RWPE2 (cell line): ENCODE results near the gene SLC44A1.

Source experiments
- ATAC-seq: fragments of 200-7000 bp; cut with Tn5 transposase; 3 replicates; pipeline ENCODE4 v1.9.1; 2021; ENCODE audit warnings: low read depth
- DNase-seq: peaks from one replicate; pipeline ENCODE4 v3.0.0-alpha.2; 2020; ENCODE audit warnings: low spot score
- H3K27ac ChIP-seq: fragments of 450-650 bp; 2 replicates; pipeline ENCODE4 v1.5.1; 2017; ENCODE audit warnings: mild to moderate bottlenecking; ENCODE audit not compliant: poor library complexity, severe bottlenecking
- H3K27me3 ChIP-seq: fragments of 250-450 bp; sonication (Bioruptor Pico); 2 replicates; pipeline ENCODE4 v1.5.1; 2021; ENCODE audit warnings: mild to moderate bottlenecking, moderate library complexity; ENCODE audit not compliant: insufficient read depth, poor library complexity, severe bottlenecking
- H3K36me3 ChIP-seq: fragments of 250-450 bp; sonication (Bioruptor Pico); 2 replicates; pipeline ENCODE4 v1.5.1; 2020; ENCODE audit warnings: low read depth, mild to moderate bottlenecking, moderate library complexity
- H3K4me1 ChIP-seq: fragments of 250-450 bp; sonication (Bioruptor Pico); 2 replicates; pipeline ENCODE4 v1.5.1; 2021; ENCODE audit warnings: mild to moderate bottlenecking, moderate library complexity; ENCODE audit not compliant: insufficient read depth, poor library complexity, severe bottlenecking
- H3K4me3 ChIP-seq: fragments of 250-450 bp; sonication (Bioruptor Pico); 2 replicates; pipeline ENCODE4 v1.5.1; 2021; ENCODE audit warnings: mild to moderate bottlenecking, moderate library complexity; ENCODE audit not compliant: severe bottlenecking
- H3K9me3 ChIP-seq: fragments of 250-450 bp; sonication (Bioruptor Pico); 2 replicates; pipeline ENCODE4 v1.5.1; 2021; ENCODE audit warnings: mild to moderate bottlenecking, moderate library complexity; ENCODE audit not compliant: severe bottlenecking
- CTCF ChIP-seq: fragments of 450-650 bp; IDR thresholded peaks from one replicate; pipeline ENCODE4 v1.5.1; 2017; ENCODE audit warnings: mild to moderate bottlenecking, moderate library complexity; ENCODE audit not compliant: poor library complexity, severe bottlenecking

The SLC44A1 gene

GRCh38 chr9:105257809-105258208 lies 13.4 kb downstream of the SLC44A1 start:
- no peak for TF ChIP-seq CTCF
- Histone ChIP-seq H3K9me3 (no peaks in the 10 kb centered on the region), H3K27ac (no peak overlapping the region), H3K27me3 (no peaks in the 10 kb centered on the region), H3K36me3 (no peaks in the 10 kb centered on the region), H3K4me1 (peaks cover 7% of the 10 kb centered on the region), H3K4me3 (no peak overlapping the region)
- ATAC-seq (no peak), DNase-seq (no peak)

GRCh38 chr9:105258225-105258737 lies 13.8 kb downstream of the SLC44A1 start:
- H3K9me3 ChIP-seq, result no peaks in the 10 kb centered on the region
- H3K27me3 ChIP-seq, result no peaks in the 10 kb centered on the region
- H3K4me1 ChIP-seq, result peaks cover 7% of the 10 kb centered on the region
- ATAC-seq, result no peak
- H3K27ac ChIP-seq, result no peak overlapping the region
- no peaks in the 10 kb centered on the region for H3K36me3 ChIP-seq
- no peak for TF ChIP-seq CTCF
- no peak overlapping the region for H3K4me3 ChIP-seq
- no peak for DNase-seq

- Histone ChIP-seq H3K36me3 (no peaks in the 10 kb centered on the region), H3K27me3 (no peaks in the 10 kb centered on the region), H3K27ac (no peak overlapping the region), H3K4me3 (no peak overlapping the region), H3K9me3 (no peaks in the 10 kb centered on the region), H3K4me1 (peaks cover 2% of the 10 kb centered on the region)
- ATAC-seq, result no peak
- no peak for TF ChIP-seq CTCF
- DNase-seq, result no peak
These were observed 14.8 kb downstream of the SLC44A1 start for GRCh38 chr9:105259274-105259673.

- no peak for ATAC-seq
- no peaks in the 10 kb centered on the region for H3K4me1 ChIP-seq
- no peaks in the 10 kb centered on the region for H3K36me3 ChIP-seq
- H3K27me3 ChIP-seq, result no peaks in the 10 kb centered on the region
- no peak overlapping the region for H3K4me3 ChIP-seq
- no peak for TF ChIP-seq CTCF
- H3K27ac ChIP-seq, result no peak overlapping the region
- H3K9me3 ChIP-seq, result no peaks in the 10 kb centered on the region
- no peak for DNase-seq
These were observed 15.5 kb downstream of the SLC44A1 start for GRCh38 chr9:105259731-105260612.

- no peak for ATAC-seq
- no peak for TF ChIP-seq CTCF
- Histone ChIP-seq H3K4me3 (no peak overlapping the region), H3K36me3 (no peaks in the 10 kb centered on the region), H3K27me3 (no peaks in the 10 kb centered on the region), H3K4me1 (no peaks in the 10 kb centered on the region), H3K9me3 (no peaks in the 10 kb centered on the region), H3K27ac (no peak overlapping the region)
- DNase-seq, result no peak
These were observed 18.0 kb downstream of the SLC44A1 start for GRCh38 chr9:105262497-105262896.
